Measurements from ENCODE around the gene TUBB6. TPM values are rescaled to one million over a fixed set of nuclear protein-coding genes. Genes with fewer than 3 reads are reported as not detected.

TUBB6 gene
- total and polyA plus RNA-seq, 10 of the 15 experiments (the other 5 are each of a cell fraction or from before 2014, with no cell fraction given): 27.4 to 262 (median 82.5) TPM

GRCh38 chr18:12359515-12359927 is 51.5 kb downstream of the TUBB6 start:
- H3K9me3 ChIP-seq (replicated peaks; ENCODE audit: control insufficient read depth, insufficient read depth, low read length): no peaks in the 10 kb centered on the region
- no peaks in the 10 kb centered on the region for H3K4me1 ChIP-seq (ENCODE audit: control insufficient read depth, insufficient read depth, low read length)
- SMC1A ChIA-PET (ENCODE audit: uncharacterized antibody, unreplicated experiment): interaction anchor here (1.5 kb wide), 1 partner anchor 31 kb away, joined by 4 read pairs; no protein-coding TSS in a partner anchor
- intact Hi-C loops (cut with micrococcal nuclease; ENCODE audit: unreplicated experiment) (no loop called here), in situ Hi-C loops (cut with MboI) (no loop called here)
- H3K27me3 ChIP-seq (replicated peaks in 1 of 2; ENCODE audit: control insufficient read depth in 2 of 2, insufficient read depth in 2 of 2, low read length in 1 of 2): no peaks in the 10 kb centered on the region
- H3K79me2 ChIP-seq (ENCODE audit: control insufficient read depth, insufficient read depth, low read length): no peaks in the 10 kb centered on the region
- H3K27ac ChIP-seq (ENCODE audit: control insufficient read depth, insufficient read depth): no peak overlapping the region
- TF ChIP-seq ATF7 (IDR thresholded peaks at IDR 0.05; ENCODE audit: low read depth) (peak; percentile 51; the same call in 1 of the 2 replicates), ZNF384 (IDR thresholded peaks at IDR 0.05; ENCODE audit: borderline replicate concordance, low read depth, low read length) (peak; percentile 28; the same call in 1 of the 2 replicates), STAT1 (conservative IDR thresholded peaks at IDR 0.05) (no peak), NFXL1 (IDR thresholded peaks at IDR 0.05; ENCODE audit: borderline replicate concordance) (no peak), NBN (IDR thresholded peaks at IDR 0.05) (0 out of 2 replicates have a peak, but pooled peaks have one; percentile 16), BACH1 (IDR thresholded peaks at IDR 0.05; ENCODE audit: borderline replicate concordance) (0 out of 2 replicates have a peak, but pooled peaks have one; percentile 34)
- TF ChIP-seq, protein P1, sequence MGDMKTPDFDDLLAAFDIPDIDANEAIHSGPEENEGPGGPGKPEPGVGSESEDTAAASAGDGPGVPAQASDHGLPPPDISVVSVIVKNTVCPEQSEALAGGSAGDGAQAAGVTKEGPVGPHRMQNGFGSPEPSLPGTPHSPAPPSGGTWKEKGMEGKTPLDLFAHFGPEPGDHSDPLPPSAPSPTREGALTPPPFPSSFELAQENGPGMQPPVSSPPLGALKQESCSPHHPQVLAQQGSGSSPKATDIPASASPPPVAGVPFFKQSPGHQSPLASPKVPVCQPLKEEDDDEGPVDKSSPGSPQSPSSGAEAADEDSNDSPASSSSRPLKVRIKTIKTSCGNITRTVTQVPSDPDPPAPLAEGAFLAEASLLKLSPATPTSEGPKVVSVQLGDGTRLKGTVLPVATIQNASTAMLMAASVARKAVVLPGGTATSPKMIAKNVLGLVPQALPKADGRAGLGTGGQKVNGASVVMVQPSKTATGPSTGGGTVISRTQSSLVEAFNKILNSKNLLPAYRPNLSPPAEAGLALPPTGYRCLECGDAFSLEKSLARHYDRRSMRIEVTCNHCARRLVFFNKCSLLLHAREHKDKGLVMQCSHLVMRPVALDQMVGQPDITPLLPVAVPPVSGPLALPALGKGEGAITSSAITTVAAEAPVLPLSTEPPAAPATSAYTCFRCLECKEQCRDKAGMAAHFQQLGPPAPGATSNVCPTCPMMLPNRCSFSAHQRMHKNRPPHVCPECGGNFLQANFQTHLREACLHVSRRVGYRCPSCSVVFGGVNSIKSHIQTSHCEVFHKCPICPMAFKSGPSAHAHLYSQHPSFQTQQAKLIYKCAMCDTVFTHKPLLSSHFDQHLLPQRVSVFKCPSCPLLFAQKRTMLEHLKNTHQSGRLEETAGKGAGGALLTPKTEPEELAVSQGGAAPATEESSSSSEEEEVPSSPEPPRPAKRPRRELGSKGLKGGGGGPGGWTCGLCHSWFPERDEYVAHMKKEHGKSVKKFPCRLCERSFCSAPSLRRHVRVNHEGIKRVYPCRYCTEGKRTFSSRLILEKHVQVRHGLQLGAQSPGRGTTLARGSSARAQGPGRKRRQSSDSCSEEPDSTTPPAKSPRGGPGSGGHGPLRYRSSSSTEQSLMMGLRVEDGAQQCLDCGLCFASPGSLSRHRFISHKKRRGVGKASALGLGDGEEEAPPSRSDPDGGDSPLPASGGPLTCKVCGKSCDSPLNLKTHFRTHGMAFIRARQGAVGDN (IDR thresholded peaks at IDR 0.05): 0 out of 2 replicates have a peak, but pooled peaks have one; percentile 29
- no peak overlapping the region for H3K9ac ChIP-seq (ENCODE audit: control insufficient read depth, insufficient read depth, low read length)
- CTCF ChIA-PET: interaction anchor here (2.9 kb wide), 1 partner anchor 31 kb away, joined by 12 read pairs; no protein-coding TSS in a partner anchor
- POLR2A ChIA-PET: interaction anchor here (1.9 kb wide), 1 partner anchor 17 kb away, joined by 9 read pairs; the partner anchor contains the start of gene AFG3L2
- RAD21 ChIA-PET (ENCODE audit: unreplicated experiment): no interaction called here
- peak; percentile 68 for ATAC-seq
- no peak overlapping the region for H3K4me2 ChIP-seq (ENCODE audit: control insufficient read depth, insufficient read depth)
- no peak overlapping the region for H2AFZ ChIP-seq (ENCODE audit: control insufficient read depth, low read depth, low read length)
- H3K4me3 ChIP-seq: no peak overlapping the region
- peaks cover 19 to 28% of the 10 kb centered on the region in 2 experiments for H3K36me3 ChIP-seq (ENCODE audit: control insufficient read depth in 2 of 2, insufficient read depth in 2 of 2, low read length in 1 of 2)
- FAIRE-seq: no peak
- no TSS peak for BruUV-seq (replicated peaks)
- H4K20me1 ChIP-seq (ENCODE audit: control insufficient read depth, insufficient read depth): no peaks in the 10 kb centered on the region
- no peak for DNase-seq (ENCODE audit: low read depth, low spot score)
- 94% methylated on average over 5 of the region's 5 CpGs for WGBS (ENCODE audit: insufficient coverage, insufficient replicate concordance, low lambda C conversion rate, missing lambda C conversion rate)
